H1 (cell line): ENCODE data around the gene UGT1A1. TPM values are rescaled to one million over a fixed set of nuclear protein-coding genes. Genes with fewer than 3 reads are reported as not detected.

ENCODE experiments used
- CTCF ChIA-PET: fragments of 300-600 bp; sonication (Branson Sonifier 250); formaldehyde crosslinking; loops from one replicate; lab custom pipeline; 2021; ENCODE audit not compliant: partially characterized antibody; lab: Charles Lee
- POLR2A ChIA-PET: fragments of 300-600 bp; sonication (Branson Sonifier 250); formaldehyde crosslinking; loops from one replicate; lab custom pipeline; 2021; ENCODE audit warnings: inconsistent platforms; ENCODE audit not compliant: partially characterized antibody; lab: Charles Lee
- DNase-seq, 2 experiments: peaks; one replicate each; pipeline versions ENCODE4 v3.0.0 to v3.0.0-alpha.2; 2010 to 2022; ENCODE audit warnings: low spot score in 2 of 2, low read depth in 1 of 2, mixed read lengths in 1 of 2
- FAIRE-seq: peaks from 2 replicates; lab custom pipeline; 2011; peaks lifted over from hg19 to GRCh38; lab: Jason Lieb, UNC
- H2AFZ ChIP-seq: 2 replicates; pipeline ENCODE4 v1.8.1; 2012; ENCODE audit warnings: low read length, inconsistent platforms
- H2AK5ac ChIP-seq: 2 replicates; pipeline ENCODE4 v1.6.1; 2013; ENCODE audit warnings: low read depth, low read length
- H2BK120ac ChIP-seq: replicated peaks from 2 replicates; pipeline ENCODE3; 2013; ENCODE audit warnings: low read depth, low read length, inconsistent platforms
- H2BK12ac ChIP-seq: 2 replicates; pipeline ENCODE4 v1.6.1; 2013; ENCODE audit warnings: low read depth, low read length
- H2BK15ac ChIP-seq: 2 replicates; pipeline ENCODE4 v1.6.1; 2013; ENCODE audit warnings: low read length
- H2BK20ac ChIP-seq: 2 replicates; pipeline ENCODE4 v1.6.1; 2013; ENCODE audit warnings: low read length
- H2BK5ac ChIP-seq: 2 replicates; pipeline ENCODE4 v1.6.1; 2013; ENCODE audit warnings: low read depth, low read length
- H3K14ac ChIP-seq: 2 replicates; pipeline ENCODE4 v1.6.1; 2013; ENCODE audit warnings: inconsistent platforms; ENCODE audit not compliant: insufficient read length
- H3K18ac ChIP-seq: 2 replicates; pipeline ENCODE4 v1.6.1; 2013; ENCODE audit warnings: low read length; ENCODE audit errors: extremely low read depth
- H3K23ac ChIP-seq: 2 replicates; pipeline ENCODE4 v1.6.1; 2013; ENCODE audit warnings: inconsistent platforms; ENCODE audit not compliant: insufficient read length
- H3K23me2 ChIP-seq: 2 replicates; pipeline ENCODE4 v1.6.1; 2013; ENCODE audit warnings: low read depth, low read length
- H3K27ac ChIP-seq: 2 replicates; pipeline ENCODE4 v1.6.1; 2011; ENCODE audit warnings: low read depth, low read length, inconsistent platforms
- H3K27me3 ChIP-seq, 4 experiments: replicated peaks in 1 of 4; 1 replicate in 1 of 4; 2 replicates in 3 of 4; pipeline versions ENCODE4 v1.6.1 to v1.8.1; 2011 to 2013; ENCODE audit warnings: low read length in 3 of 4, mild to moderate bottlenecking in 3 of 4, inconsistent platforms in 2 of 4, mixed read lengths in 2 of 4, moderate library complexity in 1 of 4; ENCODE audit not compliant: control insufficient read depth in 3 of 4, insufficient read depth in 3 of 4; ENCODE audit errors: extremely low read depth in 1 of 4
- H3K36me3 ChIP-seq, 4 experiments: 2 replicates each; pipeline versions ENCODE4 v1.6.1 to v1.8.1; 2011 to 2013; ENCODE audit warnings: mild to moderate bottlenecking in 4 of 4, low read length in 3 of 4, moderate library complexity in 2 of 4, control low read depth in 1 of 4, inconsistent platforms in 1 of 4; ENCODE audit not compliant: insufficient read depth in 4 of 4, control insufficient read depth in 2 of 4
- H3K4ac ChIP-seq: replicated peaks from 2 replicates; pipeline ENCODE3; 2013; ENCODE audit warnings: low read length, low read depth, mixed read lengths, inconsistent platforms; ENCODE audit not compliant: insufficient read length
- H3K4me1 ChIP-seq, 4 experiments: replicated peaks in 1 of 4; 1 replicate in 1 of 4; 2 replicates in 3 of 4; pipeline versions ENCODE4 v1.6.1 to v1.8.1; 2011 to 2013; ENCODE audit warnings: low read length in 3 of 4, inconsistent platforms in 2 of 4, mixed read lengths in 1 of 4; ENCODE audit not compliant: insufficient read depth in 4 of 4, control insufficient read depth in 3 of 4
- H3K4me2 ChIP-seq, 2 experiments: 2 replicates each; pipeline versions ENCODE4 v1.6.1 to v1.8.1; 2011 to 2013; ENCODE audit warnings: low read depth in 2 of 2, low read length in 2 of 2, control low read depth in 1 of 2, inconsistent platforms in 1 of 2, mild to moderate bottlenecking in 1 of 2; ENCODE audit not compliant: insufficient read depth in 1 of 2
- H3K4me3 ChIP-seq, 4 experiments: fragments of 200-600, 300-600 bp in 1 of 4; sonication (generic), shearing (Covaris generic), sonication (Bioruptor Twin) in 1 of 4; 2 replicates each; pipeline versions ENCODE4 v1.5.1 to v1.8.1; 2011 to 2016; ENCODE audit warnings: low read length in 4 of 4, low read depth in 3 of 4, control low read depth in 2 of 4, inconsistent platforms in 2 of 4, mild to moderate bottlenecking in 2 of 4, mixed read lengths in 1 of 4, moderate library complexity in 1 of 4; ENCODE audit not compliant: insufficient read depth in 2 of 4; ENCODE audit errors: extremely low read depth in 1 of 4
- H3K56ac ChIP-seq: replicated peaks from 2 replicates; pipeline ENCODE3; 2013; ENCODE audit warnings: low read depth, mild to moderate bottlenecking, mixed read lengths, low read length, inconsistent platforms; ENCODE audit not compliant: insufficient read length
- H3K79me1 ChIP-seq: 2 replicates; pipeline ENCODE4 v1.6.1; 2013; ENCODE audit warnings: low read depth, low read length, control low read depth
- H3K79me2 ChIP-seq, 2 experiments: 2 replicates each; pipeline versions ENCODE4 v1.6.1 to v1.8.1; 2012 to 2013; ENCODE audit warnings: low read length in 2 of 2, mild to moderate bottlenecking in 2 of 2, inconsistent platforms in 1 of 2; ENCODE audit not compliant: insufficient read depth in 2 of 2, control insufficient read depth in 1 of 2
- H3K9ac ChIP-seq, 4 experiments: replicated peaks in 1 of 4; 1 replicate in 1 of 4; 2 replicates in 3 of 4; pipeline versions ENCODE4 v1.6.1 to v1.8.1; 2011 to 2013; ENCODE audit warnings: low read depth in 3 of 4, low read length in 3 of 4, control low read depth in 2 of 4, mild to moderate bottlenecking in 2 of 4, moderate library complexity in 2 of 4, inconsistent platforms in 1 of 4; ENCODE audit errors: extremely low read depth in 1 of 4
- H3K9me3 ChIP-seq, 2 experiments: 2 replicates each; pipeline versions ENCODE4 v1.6.1 to v1.8.1; 2012 to 2013; ENCODE audit warnings: mild to moderate bottlenecking in 2 of 2, moderate library complexity in 2 of 2, control low read depth in 1 of 2, inconsistent platforms in 1 of 2, low read depth in 1 of 2, low read length in 1 of 2, mixed read lengths in 1 of 2; ENCODE audit not compliant: insufficient read depth in 2 of 2
- H4K20me1 ChIP-seq, 2 experiments: replicated peaks in 1 of 2; 2 replicates each; pipeline versions ENCODE3 to v1.8.1; 2011 to 2013; ENCODE audit warnings: inconsistent platforms in 2 of 2, low read length in 2 of 2, mild to moderate bottlenecking in 1 of 2; ENCODE audit not compliant: insufficient read depth in 2 of 2, control insufficient read depth in 1 of 2
- H4K5ac ChIP-seq: 2 replicates; pipeline ENCODE4 v1.6.1; 2013; ENCODE audit warnings: low read length, low read depth, mixed read lengths, inconsistent platforms; ENCODE audit not compliant: insufficient read length
- H4K8ac ChIP-seq: 2 replicates; pipeline ENCODE4 v1.8.0; 2013; ENCODE audit warnings: mild to moderate bottlenecking, moderate library complexity, low read length, inconsistent platforms; ENCODE audit not compliant: insufficient read depth; ENCODE audit errors: extremely low read depth
- H4K91ac ChIP-seq: replicated peaks from 2 replicates; pipeline ENCODE3; 2013; ENCODE audit warnings: low read length, mixed read lengths, inconsistent platforms; ENCODE audit not compliant: insufficient read length
- HDAC6 ChIP-seq: IDR thresholded peaks from one replicate; pipeline ENCODE4 v1.7.1; 2012; ENCODE audit warnings: low read depth, mild to moderate bottlenecking, inconsistent platforms, low read length, moderate library complexity
- JUN ChIP-seq: IDR thresholded peaks from 2 replicates; pipeline ENCODE4 v1.6.1; 2011; ENCODE audit warnings: low read depth, mild to moderate bottlenecking, improper control_type of control experiment, low read length
- SP1 ChIP-seq: IDR thresholded peaks from 2 replicates; pipeline ENCODE4 v1.6.1; 2011; ENCODE audit warnings: low read depth, low read length
- SRF ChIP-seq: IDR thresholded peaks from 2 replicates; pipeline ENCODE4 v1.6.1; 2011; ENCODE audit warnings: mild to moderate bottlenecking, low read depth, low read length, moderate library complexity
- TCF12 ChIP-seq: IDR thresholded peaks from 2 replicates; pipeline ENCODE4 v1.6.1; 2011; ENCODE audit warnings: low read depth, mild to moderate bottlenecking, low read length
- WGBS, 2 experiments: shearing (Covaris generic) in 1 of 2; methylation state at CpG; one replicate each; pipeline versions ENCODE4 v1.1.6 to v1.1.7; 2013 to 2015; ENCODE audit warnings: low lambda C conversion rate in 2 of 2, mixed read lengths in 2 of 2, inconsistent platforms in 1 of 2, low coverage in 1 of 2, missing lambda C conversion rate in 1 of 2; ENCODE audit not compliant: insufficient replicate concordance in 2 of 2, insufficient coverage in 1 of 2, insufficient read length in 1 of 2; ENCODE audit errors: extremely low coverage in 1 of 2, missing lambda C conversion rate in 1 of 2; 5-methylcytosine and 5-hydroxymethylcytosine counted together
- polyA plus RNA-seq, 7 experiments: library from polyadenylated mRNA; depleted of rRNA in 3 of 7; stranded (reverse) in 5 of 7; unstranded in 2 of 7; fragments of >200 nt in 5 of 7; fragments of 200-250 nt in 2 of 7; gene quantifications; 1 replicate in 5 of 7; 2 replicates in 1 of 7; 4 replicates in 1 of 7; pipeline versions ENCODE4 v1.2.1 to v1.2.3, GENCODE V29; 2011 to 2013; ENCODE audit warnings: missing spikeins in 2 of 7, mixed read lengths in 2 of 7
- total RNA-seq: library from RNA; stranded (reverse); fragmentation: NEBNext Ultra II Directional; extraction: Animal tissue kit (Norgen Biotek cat#: 25700); gene quantifications from 2 replicates; pipeline ENCODE4 v1.2.1, GENCODE V29; 2021

The UGT1A1 gene
- total and polyA plus RNA-seq, 2 of the 8 experiments (the other 6 are each of a cell fraction or from before 2014, with no cell fraction given), result not detected

DNA sequence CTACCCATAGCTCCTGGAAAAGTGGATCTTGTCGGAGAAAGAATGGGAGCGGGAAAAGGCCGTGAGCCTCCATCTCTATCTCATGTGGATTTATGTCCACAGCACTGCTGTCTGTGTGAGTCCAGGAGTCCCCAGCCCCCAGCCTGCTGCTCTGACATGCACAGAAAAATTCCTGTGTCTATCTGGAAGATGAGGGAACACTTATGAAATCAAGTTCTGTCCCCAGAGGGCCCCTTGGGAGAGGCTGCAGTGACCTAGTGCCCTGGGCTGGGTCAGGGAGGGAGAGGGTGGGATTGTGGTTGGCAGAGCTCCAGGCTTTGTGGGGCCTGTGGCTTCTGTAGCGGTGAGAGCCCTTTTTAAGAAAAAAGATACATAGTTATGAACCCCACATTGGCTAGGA is 56.7 kb downstream of the UGT1A1 start:
- no peaks in the 10 kb centered on the region for H3K9me3 ChIP-seq
- H3K27me3 ChIP-seq, result no peaks in the 10 kb centered on the region
- H3K18ac ChIP-seq, result no peak overlapping the region
- H2BK12ac ChIP-seq, result no peak overlapping the region
- H3K79me2 ChIP-seq, result no peaks in the 10 kb centered on the region
- no peak overlapping the region for H3K4me2 ChIP-seq
- no peaks in the 10 kb centered on the region for H3K23me2 ChIP-seq
- H2AFZ ChIP-seq, result no peak overlapping the region
- no peak overlapping the region for H2BK20ac ChIP-seq
- no peak overlapping the region for H3K27ac ChIP-seq
- H3K4me3 ChIP-seq, result no peak overlapping the region
- no peaks in the 10 kb centered on the region for H3K79me1 ChIP-seq
- H3K4ac ChIP-seq, result no peak overlapping the region
- H2BK15ac ChIP-seq, result no peak overlapping the region
- no peak for DNase-seq
- H3K56ac ChIP-seq, result no peak overlapping the region
- H2BK120ac ChIP-seq, result no peak overlapping the region
- H3K14ac ChIP-seq, result no peak overlapping the region
- TF ChIP-seq SRF, result no peak
- TF ChIP-seq HDAC6, result no peak
- TF ChIP-seq TCF12, result no peak
- no peak for TF ChIP-seq JUN
- no peak for TF ChIP-seq SP1
- TF ChIP-seq, all 59 proteins: peak for 0
- no peak overlapping the region for H3K23ac ChIP-seq
- H2BK5ac ChIP-seq, result no peak overlapping the region
- H4K20me1 ChIP-seq, result no peaks in the 10 kb centered on the region
- H4K5ac ChIP-seq, result no peak overlapping the region
- POLR2A ChIA-PET, result no interaction called here
- H2AK5ac ChIP-seq, result no peak overlapping the region
- no peak for FAIRE-seq
- H3K36me3 ChIP-seq, result no peaks in the 10 kb centered on the region
- H4K8ac ChIP-seq, result no peak overlapping the region
- no peaks in the 10 kb centered on the region for H3K4me1 ChIP-seq
- H3K9ac ChIP-seq, result no peak overlapping the region
- CTCF ChIA-PET, result interaction anchor here (2.6 kb wide), 1 partner anchor 15 kb away, joined by 11 read pairs; no protein-coding TSS in a partner anchor
- WGBS, 2 experiments, result 91% methylated on average over 4 of the region's 4 CpGs; no CpG with 5 or more reads in 1 of the 2 experiments
- H4K91ac ChIP-seq, result no peak overlapping the region
